ENCODE data around the gene SYMPK. TPM values are rescaled to one million over a fixed set of nuclear protein-coding genes. Genes with fewer than 3 reads are reported as not detected.
A peak's percentile ranks its signal among the peaks of the same experiment; 100 is the strongest.
"Not testable (repeated sequence)": the region's sequence is repeated elsewhere in the genome, so short reads cannot be mapped to it uniquely, and the experiment has no call there.

Gene SYMPK
- total RNA-seq, 2 experiments from 2014 or later, result 88.3 to 89.2 TPM

DNA sequence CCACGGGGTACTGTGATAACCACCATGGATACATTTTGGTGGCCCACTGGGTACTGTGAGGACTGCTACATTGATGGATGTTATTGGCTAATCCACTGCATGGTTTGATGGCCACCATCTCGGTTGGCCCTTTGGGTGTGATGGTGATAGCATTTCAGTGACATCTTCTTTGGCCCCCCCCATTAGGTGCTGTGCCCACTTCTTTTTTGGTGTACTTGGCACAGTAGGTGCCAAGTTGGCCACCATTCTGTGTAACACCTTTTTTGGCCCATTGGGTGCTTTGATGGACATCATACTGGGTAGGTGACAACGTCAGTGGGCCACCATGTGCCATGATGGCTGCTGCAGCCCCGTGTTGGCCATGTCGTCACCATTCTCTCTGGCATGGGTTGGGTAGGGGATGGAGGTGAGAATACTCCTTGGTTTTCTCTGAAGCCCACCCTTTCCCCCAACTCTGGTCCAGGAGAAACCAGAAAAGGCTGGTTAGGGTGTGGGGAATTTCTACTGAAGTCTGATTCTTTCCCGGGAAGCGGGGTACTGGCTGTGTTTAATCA lies 10.3 kb upstream of the SYMPK start:
- H3K27ac Mint-ChIP-seq, result no peak overlapping the region
- H3K4me1 Mint-ChIP-seq, result peaks cover 16% of the 10 kb centered on the region
- peaks cover 23% of the 10 kb centered on the region for H3K27me3 Mint-ChIP-seq
- POLR2A ChIA-PET, result no interaction called here
- CTCF ChIA-PET, result interaction anchor here (1.2 kb wide), 1 partner anchor 12 kb away, joined by 3 read pairs; the partner anchor contains the start of gene IRF2BP1
- no peak overlapping the region for H3K4me3 Mint-ChIP-seq
- no peaks in the 10 kb centered on the region for H3K36me3 Mint-ChIP-seq (ENCODE audit: low read depth)
- no peak for DNase-seq
- no peaks in the 10 kb centered on the region for H3K9me3 Mint-ChIP-seq

GRCh38 chr19:45872095-45872919 lies 9.4 kb upstream of the SYMPK start:
- no peak overlapping the region for H3K4me3 Mint-ChIP-seq
- peaks cover 19% of the 10 kb centered on the region for H3K27me3 Mint-ChIP-seq
- POLR2A ChIA-PET, result no interaction called here
- CTCF ChIA-PET, result interaction anchor here (1.2 kb wide), 1 partner anchor 13 kb away, joined by 3 read pairs; the partner anchor contains the start of gene IRF2BP1
- no peak overlapping the region for H3K27ac Mint-ChIP-seq
- H3K4me1 Mint-ChIP-seq, result peaks cover 9% of the 10 kb centered on the region
- no peaks in the 10 kb centered on the region for H3K36me3 Mint-ChIP-seq (ENCODE audit: low read depth)
- H3K9me3 Mint-ChIP-seq, result no peaks in the 10 kb centered on the region
- no peak for DNase-seq

GRCh38 chr19:45870798-45871197 lies 7.9 kb upstream of the SYMPK start:
- Mint-ChIP-seq H3K36me3 (ENCODE audit: low read depth) (no peaks in the 10 kb centered on the region), H3K9me3 (no peaks in the 10 kb centered on the region), H3K4me3 (no peak overlapping the region), H3K27ac (no peak overlapping the region), H3K27me3 (peaks cover 15% of the 10 kb centered on the region), H3K4me1 (no peaks in the 10 kb centered on the region)
- ChIA-PET CTCF (interaction anchor here (3.3 kb wide), 1 partner anchor 12 kb away, joined by 14 read pairs; no protein-coding TSS in a partner anchor), POLR2A (no interaction called here)
- no peak for DNase-seq

GRCh38 chr19:45867241-45867640 lies 4.3 kb upstream of the SYMPK start:
- H3K27ac Mint-ChIP-seq; H3K36me3 Mint-ChIP-seq (ENCODE audit: low read depth); DNase-seq; POLR2A ChIA-PET; H3K4me3 Mint-ChIP-seq; CTCF ChIA-PET; H3K9me3 Mint-ChIP-seq: not testable (repeated sequence)
- H3K4me1 Mint-ChIP-seq, result peaks cover 20% of the 10 kb centered on the region
- H3K27me3 Mint-ChIP-seq, result peaks cover 29% of the 10 kb centered on the region

GRCh38 chr19:45866400-45867176 lies 3.6 kb upstream of the SYMPK start:
- peaks cover 29% of the 10 kb centered on the region for H3K27me3 Mint-ChIP-seq
- no peak overlapping the region for H3K27ac Mint-ChIP-seq
- DNase-seq, result no peak
- H3K36me3 Mint-ChIP-seq (ENCODE audit: low read depth), result peaks cover 6% of the 10 kb centered on the region
- CTCF ChIA-PET, result interaction anchor here (0.5 to 0.9 kb wide), 2 partner anchors 97 to 974 kb away, joined by 3 to 4 read pairs; no protein-coding TSS in a partner anchor
- no peak overlapping the region for H3K4me3 Mint-ChIP-seq
- H3K9me3 Mint-ChIP-seq, result no peaks in the 10 kb centered on the region
- POLR2A ChIA-PET, result no interaction called here
- peaks cover 26% of the 10 kb centered on the region for H3K4me1 Mint-ChIP-seq

GRCh38 chr19:45865269-45865948 lies 2.5 kb upstream of the SYMPK start:
- peaks cover 9% of the 10 kb centered on the region for H3K36me3 Mint-ChIP-seq (ENCODE audit: low read depth)
- no peaks in the 10 kb centered on the region for H3K9me3 Mint-ChIP-seq
- no peak overlapping the region for H3K4me3 Mint-ChIP-seq
- no peak overlapping the region for H3K27ac Mint-ChIP-seq
- H3K4me1 Mint-ChIP-seq, result peaks cover 32% of the 10 kb centered on the region
- POLR2A ChIA-PET, result interaction anchor here (3.0 kb wide), 1 partner anchor 17 kb away, joined by 16 read pairs; no protein-coding TSS in a partner anchor
- CTCF ChIA-PET, result interaction anchor here (0.9 to 3.0 kb wide), 2 partner anchors 96 kb away, joined by 4 to 30 read pairs; partner anchors contain the start of gene SIX5
- no peak for DNase-seq
- H3K27me3 Mint-ChIP-seq, result peaks cover 29% of the 10 kb centered on the region

GRCh38 chr19:45864629-45865082 lies 1.7 kb upstream of the SYMPK start:
- H3K36me3 Mint-ChIP-seq (ENCODE audit: low read depth), result peaks cover 9% of the 10 kb centered on the region
- CTCF ChIA-PET, result interaction anchor here (1.4 to 3.0 kb wide), 5 partner anchors 15 to 172 kb away, joined by 3 to 30 read pairs (median 11); partner anchors contain the start of genes MYPOP, QPCTL and SIX5
- H3K27me3 Mint-ChIP-seq, result peaks cover 29% of the 10 kb centered on the region
- no peak overlapping the region for H3K27ac Mint-ChIP-seq
- H3K4me1 Mint-ChIP-seq, result peaks cover 32% of the 10 kb centered on the region
- DNase-seq, result no peak
- no peaks in the 10 kb centered on the region for H3K9me3 Mint-ChIP-seq
- POLR2A ChIA-PET, result interaction anchor here (3.0 kb wide), 1 partner anchor 18 kb away, joined by 16 read pairs; no protein-coding TSS in a partner anchor
- peak overlapping the region; percentile 43 for H3K4me3 Mint-ChIP-seq

DNA sequence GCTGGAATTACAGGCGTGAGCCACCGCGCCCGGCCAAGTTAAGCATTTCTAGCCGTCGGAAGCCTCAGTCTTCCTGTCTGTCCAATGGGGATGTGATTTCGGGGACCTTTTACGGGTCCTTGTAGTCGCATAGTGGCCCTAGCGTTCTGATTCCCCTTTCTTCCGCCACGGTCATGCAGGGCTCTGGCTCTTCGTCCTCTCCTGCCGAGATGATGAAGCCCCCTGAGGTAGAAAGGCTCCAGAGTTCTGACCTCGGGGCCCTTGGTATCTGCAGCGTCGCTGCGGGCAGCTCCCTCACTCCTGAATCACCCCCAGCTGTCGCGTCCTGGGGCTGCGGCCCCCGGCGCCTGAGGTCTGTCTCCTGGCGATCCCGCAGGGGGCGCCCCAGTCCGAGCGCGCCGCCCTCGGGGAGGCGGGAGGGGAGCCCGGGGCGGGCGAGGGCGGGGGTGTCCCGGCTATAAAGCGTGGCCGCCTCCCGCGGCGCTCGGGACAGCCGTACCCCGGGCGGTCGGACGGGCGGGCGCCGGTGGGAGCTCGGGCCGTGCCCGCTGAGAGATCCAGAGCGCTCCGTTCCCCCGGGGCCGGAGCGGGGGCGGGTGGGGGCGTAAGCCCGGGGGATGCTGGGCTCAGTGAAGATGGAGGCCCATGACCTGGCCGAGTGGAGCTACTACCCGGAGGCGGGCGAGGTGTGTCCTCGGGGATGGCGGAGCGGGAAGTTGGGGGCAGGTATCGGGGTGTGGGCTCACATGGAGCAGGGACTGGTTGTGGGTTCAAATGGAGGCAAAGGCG lies 1.1 kb upstream of the SYMPK start, which contains the start of gene FOXA3:
Gene FOXA3, plus strand, starts transcription at position 487 of the 789 bp plus-strand sequence. Its CDS starts 131 bp downstream, at position 618.
- ChIA-PET POLR2A (interaction anchor here (0.6 to 3.0 kb wide), 13 partner anchors 18 to 737 kb away, joined by 3 to 16 read pairs (median 4); partner anchors contain the start of genes CALM3, CCDC61, DMWD and FBXO46), CTCF (interaction anchor here (0.5 to 3.0 kb wide), 15 partner anchors 16 to 532 kb away, joined by 3 to 30 read pairs (median 5); partner anchors contain the start of genes FBXO46, IRF2BP1, MYPOP and QPCTL)
- Mint-ChIP-seq H3K27ac (peak within 1 kb of the TSS; percentile 96), H3K36me3 (ENCODE audit: low read depth) (peaks cover 15% of the 10 kb centered on the region), H3K4me3 (peak within 1 kb of the TSS; percentile 92), H3K27me3 (peaks cover 29% of the 10 kb centered on the region), H3K9me3 (no peaks in the 10 kb centered on the region), H3K4me1 (peaks cover 32% of the 10 kb centered on the region)
- peak; percentile 69 for DNase-seq

GRCh38 chr19:45863335-45863839 lies 440 bp upstream of the SYMPK start:
- ChIA-PET CTCF (interaction anchor here (0.5 to 3.0 kb wide), 17 partner anchors 17 to 533 kb away, joined by 3 to 30 read pairs (median 5); partner anchors contain the start of genes FBXO46, IRF2BP1, MYPOP and QPCTL), POLR2A (interaction anchor here (0.6 to 3.0 kb wide), 13 partner anchors 19 to 737 kb away, joined by 3 to 16 read pairs (median 4); partner anchors contain the start of genes CALM3, CCDC61, DMWD and FBXO46)
- H3K36me3 Mint-ChIP-seq (ENCODE audit: low read depth), result peaks cover 16% of the 10 kb centered on the region
- peak overlapping the region; percentile 92 for H3K4me3 Mint-ChIP-seq
- H3K27ac Mint-ChIP-seq, result peak overlapping the region; percentile 96
- DNase-seq, result no peak
- peaks cover 32% of the 10 kb centered on the region for H3K4me1 Mint-ChIP-seq
- no peaks in the 10 kb centered on the region for H3K9me3 Mint-ChIP-seq
- peaks cover 29% of the 10 kb centered on the region for H3K27me3 Mint-ChIP-seq

- DNase-seq, result no peak
- H3K4me3 Mint-ChIP-seq, result peak overlapping the region; percentile 92
- CTCF ChIA-PET, result interaction anchor here (3.0 kb wide), 1 partner anchor 93 kb away, joined by 30 read pairs; the partner anchor contains the start of gene SIX5
- peaks cover 29% of the 10 kb centered on the region for H3K27me3 Mint-ChIP-seq
- peak overlapping the region; percentile 96 for H3K27ac Mint-ChIP-seq
- H3K4me1 Mint-ChIP-seq, result peaks cover 36% of the 10 kb centered on the region
- H3K9me3 Mint-ChIP-seq, result no peaks in the 10 kb centered on the region
- H3K36me3 Mint-ChIP-seq (ENCODE audit: low read depth), result peaks cover 20% of the 10 kb centered on the region
- POLR2A ChIA-PET, result interaction anchor here (1.4 to 3.0 kb wide), 4 partner anchors 20 to 170 kb away, joined by 3 to 16 read pairs (median 4); partner anchors contain the start of genes QPCTL, RSPH6A and SNRPD2
Measured at GRCh38 chr19:45862271-45862563, 730 bp downstream of the SYMPK start.
